Activated T-cell treated with anti-CD3 and anti-CD28 coated beads, Interleukin-2, amount 50 U/mL, for 48 hours (primary cell): ENCODE results near the gene CREBBP.

Experiments
- DNase-seq, 2 experiments: peaks; one replicate each; pipeline ENCODE4 v3.0.0-alpha.2; 2020

The CREBBP gene

DNA sequence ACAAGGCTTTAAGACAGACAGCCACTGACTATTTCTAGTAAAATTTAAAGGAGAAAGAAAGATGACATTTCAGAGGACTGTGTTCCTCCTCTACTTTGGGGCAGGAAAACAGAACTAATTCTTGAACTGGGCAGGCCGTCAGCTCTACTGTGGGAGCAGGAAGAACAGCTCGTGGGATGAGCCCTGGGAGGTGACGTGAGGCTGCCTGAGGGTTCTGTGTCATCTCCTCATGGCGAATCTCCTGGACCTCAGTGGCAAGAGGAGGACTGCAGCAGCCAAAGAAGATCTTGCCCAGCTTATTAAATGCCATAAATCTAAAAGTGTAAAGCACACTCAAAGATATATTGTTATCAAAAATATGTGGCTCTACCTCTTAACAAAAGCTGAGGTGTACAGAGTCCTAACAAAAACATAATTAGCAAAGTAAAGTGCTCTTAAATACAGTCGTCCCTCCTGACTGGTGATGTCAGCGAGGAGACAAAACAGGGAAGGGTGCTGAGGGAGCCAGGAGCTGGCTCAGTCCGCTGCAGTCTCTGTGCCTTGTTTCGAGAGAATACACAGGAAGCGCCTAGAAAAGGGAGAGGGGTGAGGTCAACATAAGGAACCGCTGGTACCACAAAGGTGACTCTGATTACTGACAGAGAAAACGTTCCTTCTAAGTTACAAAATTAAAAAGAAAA is 58.0 kb downstream of the CREBBP start:
- DNase-seq: no peak

GRCh38 chr16:3821184-3821583 is 59.3 kb downstream of the CREBBP start:
- DNase-seq: no peak

- no peak for DNase-seq
Observed at GRCh38 chr16:3819746-3820724, 60.5 kb downstream of the CREBBP start.

DNA sequence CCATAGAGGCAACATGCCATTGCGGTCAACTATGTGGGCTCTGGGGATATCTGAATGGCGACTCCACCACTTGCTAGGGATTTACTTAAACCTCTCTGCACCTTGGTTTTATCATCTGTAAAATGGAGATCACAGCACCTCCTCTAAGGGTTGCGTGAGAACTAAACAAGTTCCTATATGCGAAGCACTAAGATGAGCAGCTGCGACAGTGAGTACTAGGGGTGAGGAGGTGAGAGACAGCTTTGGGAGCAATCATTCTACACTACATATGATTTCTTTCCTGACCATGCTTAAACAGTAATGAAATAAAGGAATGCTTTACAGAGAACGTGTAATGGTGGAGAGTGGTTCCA is 61.4 kb downstream of the CREBBP start:
- no peak for DNase-seq

GRCh38 chr16:3816326-3816725 is 64.2 kb downstream of the CREBBP start:
- no peak for DNase-seq

- DNase-seq: no peak
Observed at GRCh38 chr16:3814755-3815154, 65.8 kb downstream of the CREBBP start.

DNA sequence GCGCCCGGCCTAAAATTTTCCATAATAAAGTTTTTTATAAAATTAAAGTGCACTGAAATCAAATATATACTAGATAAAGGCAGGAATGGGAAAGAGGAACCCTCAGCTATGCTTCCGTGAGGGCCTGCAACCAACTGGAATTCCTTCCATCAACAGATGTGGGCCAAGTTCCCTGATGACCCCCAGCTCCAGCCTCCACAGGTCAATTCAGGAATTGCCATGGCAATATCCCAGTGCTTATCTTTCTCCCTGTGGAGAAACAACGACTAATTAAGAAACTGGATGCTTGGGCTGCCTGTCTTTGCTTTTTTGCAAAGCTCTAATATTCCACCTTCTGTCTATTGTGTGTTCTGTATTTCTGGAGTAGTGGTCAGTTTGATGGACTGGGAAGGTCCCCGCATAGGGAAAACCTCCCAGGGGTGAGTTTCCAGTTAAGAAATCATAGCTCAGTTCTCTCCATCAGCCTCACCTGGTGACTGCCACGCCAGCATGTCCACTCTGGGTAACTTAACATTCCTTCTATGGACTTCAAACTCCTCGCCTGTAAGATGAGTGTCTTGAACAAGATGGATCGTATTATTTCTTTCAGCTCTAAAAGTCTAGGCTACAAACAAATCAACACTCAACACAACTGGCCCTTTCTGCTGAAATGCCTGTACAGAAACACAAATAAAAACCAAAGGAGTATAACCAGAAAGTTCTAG is 67.9 kb downstream of the CREBBP start:
- DNase-seq: no peak

DNA sequence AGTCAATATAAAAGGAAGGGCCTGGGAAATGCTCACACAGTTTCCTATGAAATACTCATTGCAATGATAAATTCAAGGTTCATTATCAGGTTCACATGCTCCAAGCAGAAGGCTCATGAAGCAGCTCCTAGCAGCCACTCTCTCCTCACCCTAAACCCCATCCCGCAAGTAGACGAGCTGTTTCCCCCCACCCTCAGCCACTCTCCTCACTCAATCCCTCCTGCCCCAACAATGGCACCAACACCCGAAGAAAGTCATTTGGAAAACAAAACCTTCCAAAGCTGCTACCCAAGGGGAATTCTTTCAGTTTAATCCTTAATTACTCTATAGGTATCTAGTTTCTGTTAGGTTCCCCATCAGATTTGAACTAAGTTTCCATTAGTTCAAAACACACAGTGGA is 69.7 kb downstream of the CREBBP start:
- no peak for DNase-seq

GRCh38 chr16:3810198-3810664 is 70.3 kb downstream of the CREBBP start:
- peak; percentile 55 for DNase-seq

DNA sequence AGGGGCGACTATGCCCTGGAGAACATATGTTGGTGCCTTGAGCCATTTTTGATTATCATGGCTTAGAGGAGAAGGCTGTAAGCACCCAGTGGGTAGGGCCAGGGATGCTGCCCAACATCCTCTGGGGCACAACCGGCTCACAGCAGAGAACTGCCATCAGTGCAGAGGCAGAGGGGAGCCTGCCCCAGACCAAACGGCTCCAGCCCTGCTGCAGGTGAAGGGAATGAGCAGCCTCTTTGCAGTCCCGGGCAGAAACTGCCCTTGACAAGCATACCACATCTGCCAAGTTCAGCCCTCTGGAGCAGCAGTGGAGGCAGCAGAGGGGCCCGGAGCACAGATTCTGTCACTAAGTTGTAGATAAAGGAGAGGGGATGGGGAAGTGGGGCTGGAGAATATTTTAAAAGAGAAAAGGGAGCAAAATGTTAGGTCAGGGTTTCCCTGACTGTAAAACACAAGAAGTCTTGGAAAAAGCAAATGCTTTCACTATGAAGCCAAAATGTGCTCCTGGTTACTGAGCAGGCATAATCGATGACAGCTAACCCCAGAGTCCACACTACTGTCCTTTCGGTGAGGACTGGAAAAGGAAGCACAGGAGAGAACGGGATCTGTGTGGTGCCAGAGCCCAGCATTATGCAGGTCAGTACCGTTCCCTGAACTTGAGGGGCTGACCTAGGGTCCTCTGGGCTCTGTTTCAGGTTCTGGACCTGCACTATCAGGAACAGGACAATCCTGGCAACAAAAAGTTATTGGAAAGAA is 72.0 kb downstream of the CREBBP start:
- no peak for DNase-seq

DNA sequence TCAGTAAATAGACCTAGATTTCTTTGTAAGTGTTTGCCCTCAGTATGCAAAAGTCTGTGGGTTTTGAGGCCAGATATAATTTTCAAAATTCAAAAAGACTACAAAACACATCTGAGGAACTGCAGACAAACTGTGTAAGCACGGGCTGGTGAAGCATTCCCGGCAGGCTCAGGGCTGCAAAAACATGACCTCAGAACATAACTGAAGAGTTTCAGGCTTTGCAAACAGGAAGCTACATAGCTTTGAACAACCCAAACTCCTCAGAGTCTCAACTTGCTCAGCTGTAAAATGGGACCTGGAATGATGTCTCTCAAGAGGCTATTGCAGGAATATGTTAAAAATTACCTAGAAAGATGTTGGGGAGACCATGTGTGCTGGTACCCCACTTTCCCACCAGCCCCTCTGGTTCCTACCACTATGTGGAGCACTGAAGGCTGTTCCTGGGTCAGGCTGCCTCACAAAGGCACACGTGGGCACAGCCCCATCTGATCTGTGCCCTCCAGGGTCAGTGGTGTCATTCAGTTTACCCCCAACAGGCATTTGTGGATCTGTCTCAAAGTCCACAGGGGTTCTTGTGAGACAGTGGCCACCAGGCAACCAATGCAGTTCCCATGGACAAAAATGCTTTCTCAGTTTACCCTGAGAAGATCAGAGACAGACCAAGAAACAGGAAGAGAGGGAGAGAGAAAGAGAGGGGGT is 72.9 kb downstream of the CREBBP start:
- DNase-seq: no peak

DNA sequence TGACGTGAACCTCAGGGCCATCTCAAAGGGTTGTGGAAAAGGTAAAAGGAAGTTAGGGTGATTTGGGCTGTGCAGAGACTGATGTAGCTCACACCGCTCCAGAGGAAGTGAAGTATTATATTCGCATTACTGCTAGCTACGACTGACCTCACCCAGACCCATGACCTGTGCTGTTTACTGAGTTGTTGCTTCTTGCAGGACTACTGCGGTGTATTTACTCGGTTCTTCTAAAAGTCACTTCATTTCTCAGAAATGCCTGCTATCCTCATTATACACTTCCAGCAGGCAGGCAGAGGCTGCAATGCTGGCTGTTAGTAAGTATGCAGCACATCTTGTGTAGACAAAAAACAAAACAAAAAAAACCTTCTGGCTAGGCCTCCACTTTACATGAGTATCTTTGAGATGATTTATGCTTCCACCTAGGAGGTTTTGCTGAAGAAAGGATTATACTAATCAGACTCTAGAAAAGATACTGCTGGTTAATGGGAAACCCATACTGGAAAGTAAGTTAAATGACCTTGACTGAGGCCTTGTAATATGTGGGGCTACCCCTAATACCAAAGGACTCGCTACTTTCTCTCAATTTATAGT is 76.0 kb downstream of the CREBBP start:
- DNase-seq: no peak

DNA sequence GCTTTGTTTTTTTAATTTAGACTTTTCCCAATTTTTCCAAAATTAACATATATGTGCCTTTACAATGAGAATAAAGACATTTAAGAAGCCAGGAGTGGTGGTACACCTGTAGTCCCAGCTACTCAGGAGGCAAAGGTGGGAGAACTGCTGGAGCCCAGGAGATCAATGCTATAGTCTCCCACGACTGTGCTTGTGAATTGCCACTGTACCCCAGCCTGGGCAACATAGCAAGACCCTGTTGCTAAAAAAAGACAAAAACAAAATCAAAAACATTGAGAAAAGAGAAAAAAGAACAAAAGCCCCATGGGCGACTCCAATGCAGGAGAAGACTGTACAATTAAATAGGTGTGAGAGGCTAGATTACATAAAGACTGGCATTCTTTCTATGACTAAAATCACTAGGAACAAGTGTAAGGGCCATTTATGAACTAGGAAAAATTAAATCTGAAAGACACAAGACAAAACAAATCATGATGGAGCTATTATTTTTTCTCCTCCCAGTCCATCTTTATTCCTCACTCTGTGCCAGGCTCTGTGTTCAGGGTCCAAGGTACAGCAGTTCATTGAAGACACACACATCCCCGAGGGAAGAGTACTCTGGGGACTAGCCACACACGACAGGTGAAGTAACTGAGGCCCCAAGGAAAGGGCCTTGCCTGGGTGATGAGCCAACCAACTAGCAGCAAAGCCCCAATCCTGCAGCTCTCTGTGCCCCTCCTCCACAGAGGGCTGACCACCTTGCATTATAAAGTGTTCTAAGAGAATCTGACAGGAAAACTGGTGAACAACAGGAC is 79.8 kb downstream of the CREBBP start:
- peak in 1 of 2 experiments; percentile 1 for DNase-seq

GRCh38 chr16:3800019-3800418 is 80.5 kb downstream of the CREBBP start:
- DNase-seq: peak in 1 of 2 experiments; percentile 7

DNA sequence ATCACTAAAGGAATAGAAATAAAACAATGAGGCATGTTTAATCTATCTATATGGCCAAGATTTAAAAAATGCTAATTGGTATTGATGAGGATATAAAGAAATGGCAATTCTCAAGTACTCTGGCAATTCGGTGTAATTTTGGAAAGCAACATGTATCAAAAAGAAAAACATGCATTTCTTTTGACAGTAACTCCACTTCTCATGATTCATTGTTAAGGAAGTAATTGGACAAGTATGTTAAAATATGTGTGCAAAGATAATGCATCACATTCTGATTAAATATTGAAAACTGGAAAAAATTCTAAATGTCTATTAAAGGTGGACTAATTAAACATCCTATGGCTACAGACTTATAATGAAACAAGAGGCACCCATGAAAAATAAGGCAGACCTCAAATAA is 81.2 kb downstream of the CREBBP start:
- DNase-seq: no peak

DNA sequence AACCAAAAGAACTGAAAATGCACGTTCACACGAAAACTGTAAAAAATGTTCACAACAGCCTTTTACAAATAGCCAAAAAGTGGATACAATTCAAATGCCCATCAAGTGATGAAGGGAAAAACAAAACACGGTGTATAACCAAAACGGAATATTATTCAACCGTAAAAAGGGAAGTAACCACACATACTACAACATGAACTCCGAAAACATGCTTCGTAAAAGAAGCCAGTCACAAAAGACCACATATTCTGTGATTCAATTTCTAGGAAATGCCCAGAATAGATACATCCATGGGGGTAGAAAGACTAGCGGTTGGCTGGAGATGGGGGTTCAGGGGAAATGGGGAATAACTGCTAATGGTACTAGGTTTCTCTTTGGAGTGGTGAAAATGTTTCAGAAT is 81.7 kb downstream of the CREBBP start:
- peak in 1 of 2 experiments; percentile 4 for DNase-seq

GRCh38 chr16:3797904-3798811 is 82.4 kb downstream of the CREBBP start:
- DNase-seq: peak in 1 of 2 experiments; percentile 11

GRCh38 chr16:3797473-3797872 is 83.0 kb downstream of the CREBBP start:
- no peak for DNase-seq

GRCh38 chr16:3793161-3793576 is 87.3 kb downstream of the CREBBP start:
- no peak for DNase-seq
